Keratinocyte (primary cell): ENCODE results near the gene POMT1.

Experiments
- CTCF ChIP-seq, 3 experiments: IDR thresholded peaks in 1 of 3; conservative IDR thresholded peaks in 1 of 3; optimal IDR thresholded peaks in 1 of 3; 2 replicates in 2 of 3; 3 replicates in 1 of 3; pipeline versions ENCODE3 to v1.5.1; 2011; ENCODE audit warnings: low read length in 3 of 3, mild to moderate bottlenecking in 3 of 3, moderate library complexity in 2 of 3, control low read depth in 1 of 3, inconsistent platforms in 1 of 3; ENCODE audit not compliant: insufficient read depth in 2 of 3; ENCODE audit errors: extremely low read depth in 1 of 3
- EZH2 ChIP-seq: IDR thresholded peaks from one replicate; pipeline ENCODE4 v1.6.1; 2012; ENCODE audit warnings: inconsistent platforms, mild to moderate bottlenecking, low read length, moderate library complexity

- TF ChIP-seq CTCF (optimal IDR thresholded peaks at IDR 0.05 in 1 of 3, IDR thresholded peaks at IDR 0.05 in 1 of 3, conservative IDR thresholded peaks at IDR 0.05 in 1 of 3; ENCODE audit: extremely low read depth in 1 of 3, insufficient read depth in 2 of 3, low read length in 3 of 3) (no peak), EZH2 (no peak)
Measured at GRCh38 chr9:131487621-131488031, 15.1 kb upstream of the POMT1 start.
